CD14-positive monocyte (primary cell): ENCODE data around the gene DEPDC4. TPM values are rescaled to one million over a fixed set of nuclear protein-coding genes. Genes with fewer than 3 reads are reported as not detected.
A peak's percentile ranks its signal among the peaks of the same experiment; 100 is the strongest.

Experiments used
- DNase-seq, 3 donors: peaks; one replicate each; pipeline ENCODE4 v3.0.0-alpha.2; 2011 to 2022
- H2AFZ ChIP-seq: 2 replicates; pipeline ENCODE4 v1.6.0; 2012; ENCODE audit warnings: mild to moderate bottlenecking, low read depth, low read length, inconsistent platforms; ENCODE audit not compliant: insufficient read depth, poor library complexity, severe bottlenecking
- H3K27ac ChIP-seq, 2 donors: 1 replicate in 1 of 2; 2 replicates in 1 of 2; pipeline ENCODE4 v1.5.1; 2012 to 2013; ENCODE audit warnings: low read length in 2 of 2, control low read depth in 1 of 2, inconsistent platforms in 1 of 2, low read depth in 1 of 2, mild to moderate bottlenecking in 1 of 2
- H3K27me3 ChIP-seq, 2 donors: one replicate each; pipeline versions ENCODE4 v1.6.0 to v1.6.1; 2011 to 2013; ENCODE audit warnings: low read length in 2 of 2; ENCODE audit not compliant: control insufficient read depth in 2 of 2, insufficient read depth in 2 of 2
- H3K36me3 ChIP-seq, 2 donors: replicated peaks in 1 of 2; 1 replicate in 1 of 2; 2 replicates in 1 of 2; pipeline versions ENCODE4 v1.5.1 to v1.6.1; 2012 to 2013; ENCODE audit warnings: low read length in 2 of 2, control low read depth in 1 of 2, inconsistent platforms in 1 of 2, mild to moderate bottlenecking in 1 of 2; ENCODE audit not compliant: insufficient read depth in 2 of 2, control insufficient read depth in 1 of 2
- H3K4me1 ChIP-seq, 2 donors: 1 replicate in 1 of 2; 2 replicates in 1 of 2; pipeline versions ENCODE4 v1.5.1 to v1.6.1; 2012 to 2013; ENCODE audit warnings: low read length in 2 of 2, control low read depth in 1 of 2, inconsistent platforms in 1 of 2, mild to moderate bottlenecking in 1 of 2, moderate library complexity in 1 of 2; ENCODE audit not compliant: insufficient read depth in 2 of 2, control insufficient read depth in 1 of 2
- H3K4me2 ChIP-seq: replicated peaks from 2 replicates; pipeline ENCODE3; 2012; ENCODE audit warnings: low read length, moderate library complexity, mild to moderate bottlenecking; ENCODE audit not compliant: poor library complexity, severe bottlenecking; ENCODE audit errors: extremely low read depth
- H3K4me3 ChIP-seq, 3 experiments: fragments of 200-600 bp in 1 of 3; sonication (generic) in 1 of 3; replicated peaks in 1 of 3; 1 replicate in 2 of 3; 2 replicates in 1 of 3; pipeline ENCODE4 v1.5.1; 2011 to 2013; ENCODE audit warnings: low read length in 3 of 3, mild to moderate bottlenecking in 3 of 3, control low read depth in 2 of 3, low read depth in 2 of 3, inconsistent platforms in 1 of 3, moderate library complexity in 1 of 3
- H3K79me2 ChIP-seq: 2 replicates; pipeline ENCODE4 v1.6.0; 2012; ENCODE audit warnings: mild to moderate bottlenecking, control low read depth, inconsistent platforms, low read length, moderate library complexity; ENCODE audit not compliant: insufficient read depth
- H3K9ac ChIP-seq: 2 replicates; pipeline ENCODE4 v1.6.0; 2017; ENCODE audit warnings: low read length, mild to moderate bottlenecking; ENCODE audit not compliant: insufficient read depth, poor library complexity, severe bottlenecking
- H3K9me3 ChIP-seq, 2 donors: replicated peaks in 1 of 2; 1 replicate in 1 of 2; 2 replicates in 1 of 2; pipeline versions ENCODE4 v1.5.1 to v1.6.1; 2012 to 2013; ENCODE audit warnings: low read length in 2 of 2, control low read depth in 1 of 2; ENCODE audit not compliant: control insufficient read depth in 1 of 2, insufficient read depth in 1 of 2
- H4K20me1 ChIP-seq: 2 replicates; pipeline ENCODE4 v1.6.0; 2012; ENCODE audit warnings: mild to moderate bottlenecking, low read length, control low read depth, moderate library complexity; ENCODE audit not compliant: insufficient read depth
- H3K27ac Mint-ChIP-seq, 7 donors: one replicate each; pipeline ENCODE4 v1.8.0; 2020; ENCODE audit warnings: mild to moderate bottlenecking in 7 of 7, mixed read lengths in 7 of 7, moderate library complexity in 6 of 7, inconsistent platforms in 2 of 7
- H3K27me3 Mint-ChIP-seq, 3 donors: one replicate each; pipeline ENCODE4 v1.8.0; 2021 to 2022; ENCODE audit warnings: low read depth in 3 of 3, mild to moderate bottlenecking in 3 of 3, mixed read lengths in 3 of 3, moderate library complexity in 3 of 3, inconsistent platforms in 1 of 3
- H3K36me3 Mint-ChIP-seq, 2 donors: one replicate each; pipeline ENCODE4 v1.8.0; 2020; ENCODE audit warnings: mixed read lengths in 2 of 2, inconsistent platforms in 1 of 2, mild to moderate bottlenecking in 1 of 2
- H3K4me1 Mint-ChIP-seq: one replicate; pipeline ENCODE4 v1.8.0; 2020; ENCODE audit warnings: mild to moderate bottlenecking, mixed read lengths
- H3K4me3 Mint-ChIP-seq, 2 donors: one replicate each; pipeline ENCODE4 v1.8.0; 2020; ENCODE audit warnings: mild to moderate bottlenecking in 2 of 2, mixed read lengths in 2 of 2, moderate library complexity in 1 of 2
- H3K9me3 Mint-ChIP-seq, 7 donors: one replicate each; pipeline ENCODE4 v1.8.0; 2020 to 2022; ENCODE audit warnings: mixed read lengths in 7 of 7, mild to moderate bottlenecking in 6 of 7, moderate library complexity in 6 of 7, inconsistent platforms in 2 of 7
- CTCF ChIP-seq: fragments of 200-600 bp; IDR thresholded peaks from one replicate; pipeline ENCODE4 v1.8.0; 2022; ENCODE audit warnings: antibody characterized with exemption, mild to moderate bottlenecking
- WGBS: methylation state at CpG from one replicate; pipeline ENCODE4 v1.1.5; 2013; ENCODE audit warnings: missing lambda C conversion rate; ENCODE audit not compliant: insufficient coverage; 5-methylcytosine and 5-hydroxymethylcytosine counted together
- intact Hi-C, 2 donors: fragments of 100-400 bp; cut with micrococcal nuclease; formaldehyde crosslinking; loops; one replicate each; pipeline versions ENCODE4 v1.15.0 to v1.15.1; 2023
- polyA plus RNA-seq, 3 donors: library from polyadenylated mRNA; depleted of rRNA in 1 of 3; unstranded in 2 of 3; stranded (reverse) in 1 of 3; fragments of 300-500 nt in 2 of 3; fragments of >200 nt in 1 of 3; fragmentation: Illumina TruSeq in 2 of 3; gene quantifications; 1 replicate in 2 of 3; 2 replicates in 1 of 3; pipeline ENCODE4 v1.2.3, GENCODE V29; 2012 to 2021

The DEPDC4 gene
- polyA plus RNA-seq, 3 donors = 0.25 TPM; not detected in 2

- peaks cover 0 to 2% (median 0%) of the 10 kb centered on the region in 3 donors for H3K27me3 Mint-ChIP-seq
- WGBS = 34% methylated on average over 5 of the region's 5 CpGs
- no peaks in the 10 kb centered on the region for H3K27me3 ChIP-seq
- peak overlapping the region in 1 of 2 donors; percentile 95 for H3K27ac ChIP-seq
- no peak overlapping the region for H3K9ac ChIP-seq
- no peak for TF ChIP-seq CTCF
- no peaks in the 10 kb centered on the region for H3K36me3 ChIP-seq
- H3K27ac Mint-ChIP-seq = peak overlapping the region in 6 of 7 donors; percentile 1 to 70 (median 11)
- H3K4me2 ChIP-seq = peak overlapping the region; percentile 93
- no peaks in the 10 kb centered on the region for H3K9me3 ChIP-seq
- H3K4me3 Mint-ChIP-seq = peak overlapping the region; percentile 24 to 100
- peaks cover 52% of the 10 kb centered on the region for H4K20me1 ChIP-seq
- peaks cover 0 to 6% (median 0%) of the 10 kb centered on the region in 7 donors for H3K9me3 Mint-ChIP-seq
- H3K36me3 Mint-ChIP-seq = peaks cover 0 to 5% of the 10 kb centered on the region in 2 donors
- H3K4me1 ChIP-seq = peaks cover 32 to 46% of the 10 kb centered on the region in 2 donors
- peak in 2 of 3 donors; percentile 5 to 21 for DNase-seq
- peaks cover 67% of the 10 kb centered on the region for H3K79me2 ChIP-seq
- H2AFZ ChIP-seq = no peak overlapping the region
- intact Hi-C loops = loop anchor here (5.0 to 10.0 kb wide), 4 partner anchors 67 to 306 kb away; partner anchors contain the start of genes ACTR6 (in 2 of the 2), BLTP3B (in 2 of the 2) and GAS2L3 (in 1 of the 2)
- peak overlapping the region in 1 of 3 experiments; percentile 82 for H3K4me3 ChIP-seq
- peaks cover 42% of the 10 kb centered on the region for H3K4me1 Mint-ChIP-seq
Measured at GRCh38 chr12:100268835-100269564, 2.1 kb upstream of the DEPDC4 start.

GRCh38 chr12:100267603-100268281 lies 863 bp upstream of the DEPDC4 start:
- H4K20me1 ChIP-seq = peaks cover 39% of the 10 kb centered on the region
- Mint-ChIP-seq H3K4me3 (peak overlapping the region; percentile 99 to 100), H3K4me1 (peaks cover 38% of the 10 kb centered on the region), H3K27me3 (peaks cover 0 to 2% (median 0%) of the 10 kb centered on the region in 3 donors), H3K36me3 (peaks cover 0 to 5% of the 10 kb centered on the region in 2 donors), H3K9me3 (peaks cover 0 to 6% (median 0%) of the 10 kb centered on the region in 7 donors), H3K27ac (peak overlapping the region; percentile 95 to 99 (median 99))
- no peaks in the 10 kb centered on the region for H3K27me3 ChIP-seq
- peaks cover 32 to 46% of the 10 kb centered on the region in 2 donors for H3K4me1 ChIP-seq
- peaks cover 55% of the 10 kb centered on the region for H3K79me2 ChIP-seq
- H3K9me3 ChIP-seq = no peaks in the 10 kb centered on the region
- DNase-seq = no peak
- TF ChIP-seq CTCF = no peak
- H3K27ac ChIP-seq = peak overlapping the region; percentile 94 to 95
- peak overlapping the region; percentile 79 to 87 (median 82) for H3K4me3 ChIP-seq
- intact Hi-C loops = loop anchor here (5.0 to 10.0 kb wide), 4 partner anchors 65 to 307 kb away; partner anchors contain the start of genes ACTR6 (in 2 of the 2), BLTP3B (in 2 of the 2) and GAS2L3 (in 1 of the 2)
- WGBS = under 1% methylated on average over 26 of the region's 33 CpGs
- H3K36me3 ChIP-seq = no peaks in the 10 kb centered on the region
- peak overlapping the region; percentile 98 for H3K9ac ChIP-seq
- peak overlapping the region; percentile 93 for H3K4me2 ChIP-seq
- H2AFZ ChIP-seq = peak overlapping the region; percentile 93
